ENCODE data around the gene EBF3. TPM values are rescaled to one million over a fixed set of nuclear protein-coding genes. Genes with fewer than 3 reads are reported as not detected.

Gene EBF3
- total RNA-seq, 1 experiment from 2014 or later, result 0.22 TPM

DNA sequence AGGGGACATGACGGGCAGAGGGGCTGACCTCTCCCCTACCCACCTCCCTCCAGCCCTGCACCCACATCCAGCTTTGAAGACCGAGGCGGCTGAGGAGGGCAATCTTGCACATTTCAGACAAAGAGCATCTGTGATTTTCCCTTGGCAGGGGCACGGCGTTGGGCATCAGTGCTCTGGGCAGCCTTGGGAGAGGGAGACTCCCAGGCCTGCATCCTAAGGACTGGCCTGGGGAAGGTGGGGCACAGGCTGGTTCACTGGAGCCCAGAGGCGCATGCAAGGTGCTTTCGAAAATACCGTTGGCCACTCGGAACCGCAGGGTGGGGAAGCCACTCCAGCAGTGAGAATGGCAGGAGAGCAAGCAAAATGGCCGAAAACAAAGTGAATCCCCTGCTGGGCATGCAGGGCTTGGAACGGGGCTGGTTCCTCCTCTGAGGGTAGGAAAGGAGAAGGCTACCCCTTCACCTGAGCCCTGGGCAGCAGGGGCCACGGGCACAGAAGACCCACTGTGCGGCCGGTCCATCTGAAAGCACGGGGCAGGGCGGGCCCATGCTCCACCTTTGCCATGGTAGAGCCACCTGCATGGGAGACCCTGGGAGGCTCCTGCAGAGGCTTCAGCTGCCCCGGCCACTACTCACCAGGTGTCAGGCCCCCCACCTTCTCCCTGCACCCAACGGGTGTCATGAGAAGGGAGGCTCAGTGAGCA, 49.8 kb downstream of the EBF3 start:
- H2AFZ ChIP-seq (ENCODE audit: low read length), result no peak overlapping the region
- no peak overlapping the region for H3K23ac ChIP-seq (ENCODE audit: insufficient read length, low read depth, low read length)
- no peak overlapping the region for H2BK15ac ChIP-seq (ENCODE audit: low read depth, low read length)
- DNase-seq, result no peak
- H4K91ac ChIP-seq (ENCODE audit: insufficient read length, low read depth, low read length), result no peak overlapping the region
- H3K9me3 ChIP-seq (ENCODE audit: control insufficient read depth, low read depth, low read length), result no peaks in the 10 kb centered on the region
- H3K4ac ChIP-seq (ENCODE audit: low read depth, low read length), result no peak overlapping the region
- H3K4me1 ChIP-seq (ENCODE audit: insufficient read depth, low read length), result no peaks in the 10 kb centered on the region
- peaks cover 5% of the 10 kb centered on the region for H4K20me1 ChIP-seq (ENCODE audit: control insufficient read depth, insufficient read depth, insufficient read length)
- H3K27me3 Mint-ChIP-seq (ENCODE audit: low read depth), result no peaks in the 10 kb centered on the region
- no peak overlapping the region for H3K4me2 ChIP-seq (ENCODE audit: insufficient read depth, insufficient read length, low read length)
- H2BK120ac ChIP-seq (ENCODE audit: low read depth, low read length, poor library complexity, severe bottlenecking), result no peak overlapping the region
- no peak overlapping the region for H3K14ac ChIP-seq (ENCODE audit: insufficient read depth, low read length)
- no peak overlapping the region for H4K5ac ChIP-seq (ENCODE audit: insufficient read length, low read depth, low read length)
- H3K56ac ChIP-seq (ENCODE audit: insufficient read length, low read depth, low read length), result no peak overlapping the region
- no peak overlapping the region for H4K8ac ChIP-seq (replicated peaks; ENCODE audit: insufficient read length, low read depth, low read length)
- TF ChIP-seq, protein P1, sequence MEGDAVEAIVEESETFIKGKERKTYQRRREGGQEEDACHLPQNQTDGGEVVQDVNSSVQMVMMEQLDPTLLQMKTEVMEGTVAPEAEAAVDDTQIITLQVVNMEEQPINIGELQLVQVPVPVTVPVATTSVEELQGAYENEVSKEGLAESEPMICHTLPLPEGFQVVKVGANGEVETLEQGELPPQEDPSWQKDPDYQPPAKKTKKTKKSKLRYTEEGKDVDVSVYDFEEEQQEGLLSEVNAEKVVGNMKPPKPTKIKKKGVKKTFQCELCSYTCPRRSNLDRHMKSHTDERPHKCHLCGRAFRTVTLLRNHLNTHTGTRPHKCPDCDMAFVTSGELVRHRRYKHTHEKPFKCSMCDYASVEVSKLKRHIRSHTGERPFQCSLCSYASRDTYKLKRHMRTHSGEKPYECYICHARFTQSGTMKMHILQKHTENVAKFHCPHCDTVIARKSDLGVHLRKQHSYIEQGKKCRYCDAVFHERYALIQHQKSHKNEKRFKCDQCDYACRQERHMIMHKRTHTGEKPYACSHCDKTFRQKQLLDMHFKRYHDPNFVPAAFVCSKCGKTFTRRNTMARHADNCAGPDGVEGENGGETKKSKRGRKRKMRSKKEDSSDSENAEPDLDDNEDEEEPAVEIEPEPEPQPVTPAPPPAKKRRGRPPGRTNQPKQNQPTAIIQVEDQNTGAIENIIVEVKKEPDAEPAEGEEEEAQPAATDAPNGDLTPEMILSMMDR (conservative IDR thresholded peaks at IDR 0.05), result no peak
- H3T11ph ChIP-seq (ENCODE audit: low read length), result no peak overlapping the region
- no peak overlapping the region for H3K4me3 Mint-ChIP-seq
- WGBS (ENCODE audit: extremely low coverage, insufficient read length, low lambda C conversion rate), result no CpG with 5 or more reads among the region's 19 CpGs
- no peaks in the 10 kb centered on the region for H3K36me3 Mint-ChIP-seq (ENCODE audit: insufficient read depth in 1 of 3, low read depth in 3 of 3)
- no peaks in the 10 kb centered on the region for H3K79me1 ChIP-seq (ENCODE audit: insufficient read depth, low read depth, low read length, poor library complexity, severe bottlenecking)
- peak overlapping the region in 1 of 3 experiments; percentile 79; a peak in 1 of 7 replicates for H3K27ac Mint-ChIP-seq
- H2BK12ac ChIP-seq (ENCODE audit: insufficient read length, low read depth, low read length), result no peak overlapping the region
- no peak overlapping the region for H3K18ac ChIP-seq (ENCODE audit: insufficient read length, low read depth, low read length)
- H2AK5ac ChIP-seq (ENCODE audit: insufficient read length, low read length), result no peak overlapping the region
- no peaks in the 10 kb centered on the region; a peak in 2 of 5 replicates for H3K9me3 Mint-ChIP-seq
- H2BK5ac ChIP-seq (ENCODE audit: insufficient read length, low read length), result no peak overlapping the region
- H2BK20ac ChIP-seq (ENCODE audit: low read depth, low read length, poor library complexity, severe bottlenecking), result no peak overlapping the region
- H3K27ac ChIP-seq (ENCODE audit: insufficient read length, low read depth, low read length), result no peak overlapping the region
- no peaks in the 10 kb centered on the region for H3K27me3 ChIP-seq (ENCODE audit: insufficient read depth, low read length)
- no peaks in the 10 kb centered on the region for H3K79me2 ChIP-seq (ENCODE audit: insufficient read depth, low read length)
- H3K23me2 ChIP-seq (ENCODE audit: insufficient read length, low read depth, low read length, poor library complexity, severe bottlenecking), result no peaks in the 10 kb centered on the region
- no peak overlapping the region for H3K9ac ChIP-seq (ENCODE audit: extremely low read depth, insufficient read length, low read length)
- H3K4me1 Mint-ChIP-seq, result peaks cover 9 to 12% of the 10 kb centered on the region in 2 experiments
